Pancreas (tissue), 10 donors: ENCODE data around the gene NBL1. TPM values are rescaled to one million over a fixed set of nuclear protein-coding genes. Genes with fewer than 3 reads are reported as not detected.

Experiments used
- ATAC-seq, 4 donors: fragments of 200-7000 bp; cut with Tn5 transposase; one replicate each; pipeline versions ENCODE4 v1.8.0 to v1.9.1; 2020; ENCODE audit warnings: mild to moderate bottlenecking in 4 of 4, moderate library complexity in 4 of 4
- DNase-seq, 6 donors: peaks; one replicate each; pipeline ENCODE4 v3.0.0-alpha.2; 2020
- FAIRE-seq: peaks from 2 replicates; lab custom pipeline; 2012; peaks lifted over from hg19 to GRCh38; lab: Jason Lieb, UNC
- H3K27ac ChIP-seq, 4 donors: fragments of 200-600 bp; sonication (generic); 1 replicate in 3 of 4; 2 replicates in 1 of 4; pipeline versions ENCODE4 v1.5.0 to v1.8.0; 2020
- H3K27me3 ChIP-seq, 4 donors: fragments of 200-600 bp; one replicate each; pipeline ENCODE4 v1.8.0; 2021
- H3K36me3 ChIP-seq, 3 donors: fragments of 200-600 bp; sonication (generic) in 1 of 3; one replicate each; pipeline versions ENCODE4 v1.5.0 to v1.8.0; 2020 to 2021
- H3K4me1 ChIP-seq, 3 donors: fragments of 200-600 bp; one replicate each; pipeline ENCODE4 v1.8.0; 2021
- H3K4me3 ChIP-seq, 4 donors: fragments of 200-600 bp; sonication (generic) in 2 of 4; one replicate each; pipeline versions ENCODE4 v1.5.0 to v1.8.0; 2020 to 2021
- H3K9me3 ChIP-seq, 4 donors: fragments of 200-600 bp; one replicate each; pipeline ENCODE4 v1.8.0; 2021
- CTCF ChIP-seq, 4 donors: fragments of 200-600 bp; sonication (generic) in 3 of 4; IDR thresholded peaks; one replicate each; pipeline versions ENCODE4 v1.5.0 to v1.8.0; 2021; ENCODE audit warnings: antibody characterized with exemption in 4 of 4
- WGBS, 2 donors: extraction: QIAGEN DNeasy Blood & Tissue Kit; methylation state at CpG; one replicate each; pipeline ENCODE4 v1.1.7; 2013; 5-methylcytosine and 5-hydroxymethylcytosine counted together
- intact Hi-C, 3 donors: fragments of 100-400 bp; cut with DNase I; formaldehyde crosslinking; loops; one replicate each; pipeline versions ENCODE4 v1.11.1 to v1.14.2; 2022
- polyA plus RNA-seq, 2 donors: library from polyadenylated mRNA; stranded (reverse); fragments of 200-250 nt; gene quantifications; one replicate each; pipeline ENCODE4 v1.2.3, GENCODE V29; 2013
- total RNA-seq, 6 donors: library from RNA; stranded (reverse); fragmentation: NEBNext Ultra II Directional in 4 of 6; extraction: Animal tissue kit (Norgen Biotek cat#: 25700) in 4 of 6; gene quantifications; one replicate each; pipeline versions ENCODE4 v1.2.1 to v1.2.4, GENCODE V29; 2021 to 2023
- donor health status: healthy with polysubstance abuse.
- donor health status: DM: no; HTN: no; CAD: no; lungs with moderate emphysema.
- donor health status: DM: no; HTN: no; CAD: no.
- donor health status: control.
- donor health status: control.
- donor health status: Bipolar disorder and iron deficiency.
- donor health status: DM: yes; HTN: yes; CAD: no.
- donor health status: DM: no; HTN: no; CAD: no.
- donor health status: DM: no; HTN: no; CAD: no.
- donor health status: DM: yes; HTN: yes; CAD: no.

NBL1 gene
- total and polyA plus RNA-seq, 8 donors, result 5.8 to 45.6 (median 22.6) TPM

GRCh38 chr1:19704247-19705113 lies 60.4 kb downstream of the NBL1 start:
- intact Hi-C loops, result no loop called here
- no peak overlapping the region for H3K4me3 ChIP-seq
- H3K9me3 ChIP-seq, result no peaks in the 10 kb centered on the region
- peak; percentile 81 to 92 (median 83) for TF ChIP-seq CTCF (IDR thresholded peaks at IDR 0.05)
- H3K27ac ChIP-seq, result no peak overlapping the region
- 26 to 32% methylated on average over 19 of the region's 19 CpGs for WGBS, 2 donors
- H3K4me1 ChIP-seq, result no peaks in the 10 kb centered on the region
- H3K36me3 ChIP-seq, result peaks cover 0 to 8% (median 0%) of the 10 kb centered on the region in 3 donors
- DNase-seq, result peak; percentile 34 to 88 (median 72)
- no peaks in the 10 kb centered on the region for H3K27me3 ChIP-seq
- no peak for FAIRE-seq
- peak; percentile 80 to 99 (median 94) for ATAC-seq

GRCh38 chr1:19705464-19705863 lies 61.4 kb downstream of the NBL1 start:
- H3K27me3 ChIP-seq, result no peaks in the 10 kb centered on the region
- FAIRE-seq, result no peak
- peak in 1 of 6 donors; percentile 2 for DNase-seq
- no peak for TF ChIP-seq CTCF (IDR thresholded peaks at IDR 0.05)
- ATAC-seq, result no peak
- no peaks in the 10 kb centered on the region for H3K9me3 ChIP-seq
- no peaks in the 10 kb centered on the region for H3K4me1 ChIP-seq
- WGBS, 2 donors, result 74 to 82% methylated on average over 4 of the region's 4 CpGs
- peaks cover 0 to 8% (median 0%) of the 10 kb centered on the region in 3 donors for H3K36me3 ChIP-seq
- H3K4me3 ChIP-seq, result no peak overlapping the region
- no peak overlapping the region for H3K27ac ChIP-seq
- intact Hi-C loops, result no loop called here

- intact Hi-C loops, result no loop called here
- no peaks in the 10 kb centered on the region for H3K27me3 ChIP-seq
Observed at GRCh38 chr1:19706136-19706535, 62.0 kb downstream of the NBL1 start.

More at GRCh38 chr1:19706136-19706535, 62.0 kb downstream of the NBL1 start:
- TF ChIP-seq CTCF (IDR thresholded peaks at IDR 0.05), result no peak
- Histone ChIP-seq H3K9me3 (no peaks in the 10 kb centered on the region), H3K36me3 (peaks cover 0 to 4% (median 0%) of the 10 kb centered on the region in 3 donors), H3K4me1 (no peaks in the 10 kb centered on the region), H3K27ac (no peak overlapping the region), H3K4me3 (no peak overlapping the region)
- ATAC-seq (no peak), FAIRE-seq (no peak), DNase-seq (no peak)
- 87 to 90% methylated on average over 4 of the region's 4 CpGs for WGBS, 2 donors

Other genes starting within 250 kb of the NBL1 start
- gene CAPZB, start 158.8 kb upstream of the NBL1 start, total RNA-seq, result 100 to 1,000 TPM in 2 of 6 donors, 10 to 100 TPM in 4; 43.2 to 124 (median 69.3) TPM
- gene CAPZB, start 158.8 kb upstream of the NBL1 start, polyA plus RNA-seq, result 100 to 1,000 TPM in 1 of 2 donors, 10 to 100 TPM in 1; 71.8 to 116 TPM
- gene HTR6, start 20.6 kb downstream of the NBL1 start, total RNA-seq, result not detected
- gene HTR6, start 20.6 kb downstream of the NBL1 start, polyA plus RNA-seq, result not detected
- 10 to 100 TPM; 12.6 to 22.2 (median 14.7) TPM for gene TMCO4, start 155.6 kb downstream of the NBL1 start, total RNA-seq
- 10 to 100 TPM; 23.9 to 25.1 TPM for gene TMCO4, start 155.6 kb downstream of the NBL1 start, polyA plus RNA-seq
- gene RNF186, start 171.0 kb downstream of the NBL1 start, total RNA-seq, result 10 to 100 TPM; 18.1 to 29.6 (median 27.2) TPM
- 10 to 100 TPM; 13.2 to 14.9 TPM for gene RNF186, start 171.0 kb downstream of the NBL1 start, polyA plus RNA-seq
- 1 to 10 TPM; 3.0 to 4.1 (median 3.4) TPM for gene OTUD3, start 238.1 kb downstream of the NBL1 start, total RNA-seq
- 1 to 10 TPM; 2.0 to 2.9 TPM for gene OTUD3, start 238.1 kb downstream of the NBL1 start, polyA plus RNA-seq